ENCODE measurements around the gene TPRG1L.

GRCh38 chr1:3669971-3670431 is 45.2 kb downstream of the TPRG1L start:
- TF ChIP-seq GATA2 (IDR thresholded peaks at IDR 0.05; ENCODE audit: low read depth, low read length) (no peak), GATA3 (IDR thresholded peaks at IDR 0.05; ENCODE audit: low read depth, low read length) (no peak)

Data from SH-SY5Y (cell line).